Adipocyte (in vitro differentiated cells): ENCODE data around the gene AIFM2.
A peak's percentile ranks its signal among the peaks of the same experiment; 100 is the strongest.

Experiments used
- DNase-seq: peaks from one replicate; pipeline ENCODE4 v3.0.0-alpha.2; 2015; ENCODE audit warnings: low read depth
- H3K27me3 ChIP-seq: replicated peaks from 2 replicates; pipeline ENCODE4 v1.7.0; 2013; ENCODE audit warnings: mild to moderate bottlenecking, low read length, moderate library complexity; ENCODE audit not compliant: control insufficient read depth, insufficient read depth
- H3K36me3 ChIP-seq: 2 replicates; pipeline ENCODE4 v1.7.0; 2013; ENCODE audit warnings: low read length, mild to moderate bottlenecking, moderate library complexity; ENCODE audit not compliant: control insufficient read depth, insufficient read depth, severe bottlenecking
- H3K4me1 ChIP-seq: 2 replicates; pipeline ENCODE4 v1.7.0; 2013; ENCODE audit warnings: mild to moderate bottlenecking, low read length, moderate library complexity; ENCODE audit not compliant: control insufficient read depth, insufficient read depth
- H3K4me3 ChIP-seq: 2 replicates; pipeline ENCODE4 v1.7.0; 2013; ENCODE audit warnings: mild to moderate bottlenecking, low read length, moderate library complexity
- H3K9ac ChIP-seq: 2 replicates; pipeline ENCODE4 v1.7.0; 2013; ENCODE audit warnings: mild to moderate bottlenecking, low read length, moderate library complexity
- H3K9me3 ChIP-seq: 2 replicates; pipeline ENCODE4 v1.7.0; 2013; ENCODE audit warnings: mild to moderate bottlenecking, low read length, moderate library complexity; ENCODE audit not compliant: control insufficient read depth

Gene AIFM2

GRCh38 chr10:70145666-70146488, 13.3 kb upstream of the AIFM2 start:
- Histone ChIP-seq H3K27me3 (no peaks in the 10 kb centered on the region), H3K36me3 (peaks cover 33% of the 10 kb centered on the region), H3K9ac (peak overlapping the region; percentile 93), H3K9me3 (no peaks in the 10 kb centered on the region), H3K4me3 (peak overlapping the region; percentile 84), H3K4me1 (peaks cover 31% of the 10 kb centered on the region)
- DNase-seq, result peak; percentile 80

DNA sequence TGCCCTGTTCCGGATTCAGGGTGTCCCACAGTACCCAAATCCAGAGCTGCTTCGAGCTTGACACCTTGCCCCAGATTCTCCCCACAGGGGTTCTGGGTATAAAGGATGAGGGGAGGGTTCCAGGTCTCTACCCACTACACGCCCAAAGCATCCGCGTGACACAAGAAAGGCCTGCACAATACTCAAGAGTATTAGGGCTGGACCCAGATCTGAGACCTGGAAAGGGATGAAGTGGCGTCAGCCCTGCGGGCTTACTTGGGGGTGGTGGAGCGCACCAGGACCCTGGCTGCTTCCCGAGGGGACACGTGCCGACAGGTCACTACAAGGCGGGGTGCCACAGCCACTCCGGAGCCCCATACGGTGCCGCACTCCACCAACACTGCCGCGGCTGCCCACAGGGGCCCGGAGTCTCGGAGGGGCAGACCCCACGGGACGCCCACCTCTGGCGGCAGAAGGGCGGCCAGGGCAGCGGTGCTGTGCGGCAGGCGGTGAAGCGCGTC, 12.6 kb upstream of the AIFM2 start:
- no peaks in the 10 kb centered on the region for H3K27me3 ChIP-seq
- peak overlapping the region; percentile 93 for H3K9ac ChIP-seq
- peak overlapping the region; percentile 84 for H3K4me3 ChIP-seq
- H3K4me1 ChIP-seq, result peaks cover 31% of the 10 kb centered on the region
- H3K36me3 ChIP-seq, result peaks cover 26% of the 10 kb centered on the region
- peak; percentile 22 for DNase-seq
- no peaks in the 10 kb centered on the region for H3K9me3 ChIP-seq

DNA sequence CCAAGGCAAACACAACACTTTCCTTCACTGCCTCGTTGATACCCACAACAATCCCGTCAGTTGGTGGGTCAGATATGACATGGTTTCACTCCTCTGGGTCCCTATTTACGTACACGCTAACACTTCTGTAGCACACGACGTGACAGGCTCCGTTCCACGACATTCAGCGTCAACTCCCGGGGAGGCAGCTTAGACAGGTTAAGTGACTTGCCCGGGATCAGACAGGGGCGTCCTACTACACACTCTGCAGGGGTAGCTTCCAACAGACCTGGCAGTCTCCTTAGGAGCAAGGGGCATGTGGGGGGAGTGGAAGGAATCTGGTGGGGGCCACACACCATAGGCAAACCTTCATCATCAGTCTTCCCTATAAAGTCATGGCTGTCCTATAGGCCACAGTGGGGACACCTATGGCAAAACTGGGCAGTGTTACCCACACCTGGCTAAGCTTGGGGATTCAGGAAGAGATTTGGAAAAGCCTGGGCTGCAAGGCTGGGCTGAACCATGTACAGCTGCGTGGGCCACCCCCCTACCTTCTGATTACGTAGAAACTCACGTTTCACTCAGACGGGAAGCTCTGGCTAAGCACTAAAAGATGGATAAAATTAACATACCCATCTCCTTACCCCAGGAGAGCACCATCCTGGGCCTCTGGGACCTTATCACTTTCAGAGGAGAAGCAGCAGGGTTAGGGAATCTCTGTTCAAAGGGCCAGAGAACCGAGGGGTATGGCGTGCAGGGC, 11.9 kb upstream of the AIFM2 start:
- peaks cover 23% of the 10 kb centered on the region for H3K36me3 ChIP-seq
- DNase-seq, result no peak
- H3K9ac ChIP-seq, result peak overlapping the region; percentile 93
- H3K27me3 ChIP-seq, result no peaks in the 10 kb centered on the region
- peaks cover 31% of the 10 kb centered on the region for H3K4me1 ChIP-seq
- H3K4me3 ChIP-seq, result peak overlapping the region; percentile 84
- no peaks in the 10 kb centered on the region for H3K9me3 ChIP-seq

- DNase-seq, result no peak
Measured at GRCh38 chr10:70142555-70142954, 9.9 kb upstream of the AIFM2 start.

GRCh38 chr10:70140297-70140696, 7.7 kb upstream of the AIFM2 start:
- DNase-seq, result no peak
- peaks cover 13% of the 10 kb centered on the region for H3K4me1 ChIP-seq

More at GRCh38 chr10:70142555-70142954, 9.9 kb upstream of the AIFM2 start:
- Histone ChIP-seq H3K27me3 (no peaks in the 10 kb centered on the region), H3K4me3 (no peak overlapping the region), H3K4me1 (peaks cover 23% of the 10 kb centered on the region), H3K9ac (no peak overlapping the region), H3K36me3 (peaks cover 21% of the 10 kb centered on the region), H3K9me3 (no peaks in the 10 kb centered on the region)

GRCh38 chr10:70139997-70140250, 7.3 kb upstream of the AIFM2 start:
- no peaks in the 10 kb centered on the region for H3K27me3 ChIP-seq
- DNase-seq, result no peak
- no peak overlapping the region for H3K4me3 ChIP-seq

More at GRCh38 chr10:70140297-70140696, 7.7 kb upstream of the AIFM2 start:
- Histone ChIP-seq H3K27me3 (no peaks in the 10 kb centered on the region), H3K4me3 (no peak overlapping the region), H3K9ac (no peak overlapping the region), H3K9me3 (no peaks in the 10 kb centered on the region), H3K36me3 (peaks cover 21% of the 10 kb centered on the region)

GRCh38 chr10:70139151-70139996, 6.7 kb upstream of the AIFM2 start:
- H3K36me3 ChIP-seq, result peaks cover 21% of the 10 kb centered on the region
- peaks cover 4% of the 10 kb centered on the region for H3K4me1 ChIP-seq
- H3K9me3 ChIP-seq, result no peaks in the 10 kb centered on the region
- H3K9ac ChIP-seq, result no peak overlapping the region
- H3K4me3 ChIP-seq, result no peak overlapping the region
- H3K27me3 ChIP-seq, result no peaks in the 10 kb centered on the region
- no peak for DNase-seq

More at GRCh38 chr10:70139997-70140250, 7.3 kb upstream of the AIFM2 start:
- Histone ChIP-seq H3K36me3 (peaks cover 21% of the 10 kb centered on the region), H3K9me3 (no peaks in the 10 kb centered on the region), H3K4me1 (peaks cover 10% of the 10 kb centered on the region), H3K9ac (no peak overlapping the region)

DNA sequence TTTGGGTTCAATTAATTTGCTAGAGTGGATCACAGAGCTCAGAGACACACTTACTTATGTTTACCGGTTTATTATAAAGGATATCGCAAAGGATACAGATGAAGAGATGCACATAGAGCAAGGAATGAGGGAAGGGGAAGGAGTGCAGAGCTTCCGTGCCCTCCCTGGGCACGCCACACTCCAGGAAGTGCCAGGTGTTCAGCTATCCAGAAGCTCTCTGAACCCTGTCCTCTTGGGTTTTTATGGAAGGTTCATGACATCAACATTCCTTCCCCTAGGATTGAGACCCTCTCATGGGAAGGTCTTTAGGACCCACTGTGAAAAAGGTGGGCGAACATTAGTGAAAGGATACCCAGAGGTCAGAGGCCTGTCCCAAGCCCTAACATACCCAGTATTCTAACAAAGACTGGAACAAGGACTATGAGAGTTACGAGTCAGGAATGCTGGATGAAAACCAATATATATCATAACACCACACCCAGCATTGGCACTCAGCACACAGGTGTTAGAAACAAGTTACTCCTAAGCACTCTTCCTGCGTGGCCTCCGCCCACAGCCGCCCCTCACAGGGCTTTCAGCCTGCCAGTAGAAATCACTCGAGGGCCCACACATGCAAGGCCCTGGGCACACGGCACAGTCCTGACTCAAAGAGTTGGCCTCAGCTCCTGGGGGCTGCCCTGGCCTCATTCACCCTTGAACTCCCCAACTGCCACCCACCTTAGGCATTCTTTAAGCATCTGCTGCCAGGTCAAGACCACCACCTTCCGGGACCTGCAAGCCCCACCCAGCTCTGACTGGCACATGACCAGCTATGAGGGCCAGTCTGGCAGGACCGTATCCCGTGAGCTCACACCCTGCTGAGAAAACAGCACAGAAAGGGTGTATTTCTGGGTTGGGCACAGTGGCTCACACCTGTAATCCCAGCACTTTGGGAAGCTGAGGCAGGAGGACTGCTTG, 5.6 kb upstream of the AIFM2 start:
- Histone ChIP-seq H3K4me1 (peaks cover 2% of the 10 kb centered on the region), H3K9me3 (no peaks in the 10 kb centered on the region), H3K36me3 (peaks cover 21% of the 10 kb centered on the region), H3K27me3 (no peaks in the 10 kb centered on the region), H3K4me3 (no peak overlapping the region), H3K9ac (no peak overlapping the region)
- no peak for DNase-seq

DNA sequence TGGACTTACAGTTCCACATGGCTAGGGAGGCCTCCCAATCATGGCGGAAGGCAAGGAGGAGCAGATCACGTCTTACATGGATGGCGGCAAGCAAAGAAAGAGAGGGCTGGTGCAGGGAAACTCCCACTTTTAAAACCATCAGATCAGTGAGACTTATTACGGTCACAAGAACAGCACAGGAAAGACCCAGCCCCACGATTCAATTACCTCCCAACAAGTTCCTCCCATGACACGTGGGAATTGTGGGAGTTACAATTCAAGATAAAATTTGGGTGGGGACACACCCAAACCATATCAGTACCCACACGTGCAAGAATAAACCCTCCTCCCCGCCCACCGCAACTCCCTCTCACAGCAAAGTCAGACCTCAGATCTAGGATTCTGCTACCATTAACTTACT, 4.5 kb upstream of the AIFM2 start:
- DNase-seq, result no peak
- Histone ChIP-seq H3K27me3 (no peaks in the 10 kb centered on the region), H3K9ac (no peak overlapping the region), H3K4me1 (peaks cover 7% of the 10 kb centered on the region), H3K4me3 (no peak overlapping the region), H3K9me3 (no peaks in the 10 kb centered on the region), H3K36me3 (peaks cover 20% of the 10 kb centered on the region)

DNA sequence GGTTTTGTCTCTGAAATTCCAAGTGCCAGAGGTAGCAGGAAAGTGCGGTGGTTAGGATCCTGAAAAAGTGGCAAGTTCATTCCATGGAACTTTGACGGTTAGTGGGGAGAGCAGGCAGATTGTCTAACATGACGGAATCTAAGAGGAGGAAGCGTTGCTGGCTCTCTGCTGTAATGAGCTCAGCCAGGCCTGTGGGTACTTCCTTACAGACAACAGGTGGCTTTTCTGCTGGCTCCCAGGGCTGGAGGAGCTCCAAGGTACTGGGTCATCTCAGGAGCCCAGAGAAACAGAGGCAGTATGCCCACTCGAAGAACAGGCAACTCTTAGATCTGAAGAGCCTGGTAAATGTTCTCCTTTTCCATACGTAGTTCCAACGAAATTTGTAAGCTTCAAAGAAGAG, 3.1 kb upstream of the AIFM2 start:
- Histone ChIP-seq H3K36me3 (peaks cover 17% of the 10 kb centered on the region), H3K4me1 (peaks cover 16% of the 10 kb centered on the region), H3K9me3 (no peaks in the 10 kb centered on the region), H3K27me3 (no peaks in the 10 kb centered on the region), H3K9ac (no peak overlapping the region), H3K4me3 (no peak overlapping the region)
- DNase-seq, result no peak
